ENCODE results near the gene BEST1. TPM values are rescaled to one million over a fixed set of nuclear protein-coding genes. Genes with fewer than 3 reads are reported as not detected.

Gene BEST1
- polyA plus RNA-seq, 2 of the 4 experiments (the other 2 are of a cell fraction), result 1.2 to 1.9 TPM

DNA sequence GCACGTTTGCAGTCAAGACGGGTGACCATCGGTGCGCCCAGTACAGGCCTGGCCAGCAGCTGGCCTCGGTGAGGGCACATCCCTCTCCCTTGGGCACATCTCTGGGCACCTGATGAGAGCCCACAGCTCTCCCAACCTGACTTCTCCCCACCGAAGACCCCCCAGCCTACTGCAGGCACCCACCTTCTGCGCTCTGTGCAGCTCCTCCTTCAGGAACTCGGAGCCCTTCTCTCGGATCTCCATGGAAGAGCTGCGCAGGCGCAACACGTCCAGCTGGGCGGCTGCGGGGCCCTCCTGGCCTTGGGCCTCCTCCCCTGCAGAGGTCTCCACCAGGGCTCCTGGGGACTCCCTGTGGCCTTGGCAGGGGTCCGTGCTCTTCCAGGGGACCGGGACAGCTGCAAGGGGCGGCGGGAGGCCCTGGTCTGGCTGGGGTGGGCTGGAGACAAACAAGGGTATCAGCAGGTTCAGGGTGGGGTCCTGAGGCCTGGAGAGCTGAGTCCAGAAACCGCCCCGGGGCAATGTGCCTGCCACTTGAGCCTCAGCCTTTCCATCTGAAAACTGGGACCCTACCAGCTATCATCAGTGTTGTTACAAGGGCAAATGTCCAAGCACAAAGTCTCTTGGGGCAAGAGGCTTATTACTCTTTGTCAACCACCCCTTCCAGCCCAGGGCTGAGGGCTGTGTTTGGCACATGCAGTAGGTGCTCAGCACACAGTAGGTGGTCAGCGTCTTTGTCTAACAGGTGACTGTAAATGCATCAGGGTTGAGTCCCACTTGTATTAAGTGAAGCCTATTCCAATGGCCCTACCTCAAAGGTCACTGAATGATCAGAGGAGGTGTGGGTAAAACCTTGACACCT lies 42.1 kb upstream of the BEST1 start:
- no peaks in the 10 kb centered on the region for H3K4me1 ChIP-seq
- no peak for FAIRE-seq
- H3K9me3 ChIP-seq, result no peaks in the 10 kb centered on the region
- no peak for DNase-seq (ENCODE audit: low read depth in 1 of 2, low spot score in 1 of 2)
- H3K27ac ChIP-seq, result no peak overlapping the region
- WGBS (ENCODE audit: missing lambda C conversion rate), result 73% methylated on average over 7 of the region's 21 CpGs
- H3K4me2 ChIP-seq, result no peak overlapping the region
- TF ChIP-seq POLR2A (IDR thresholded peaks at IDR 0.05; ENCODE audit: low read length) (no peak), RCOR1 (IDR thresholded peaks at IDR 0.05; ENCODE audit: low read depth, low read length) (no peak), TFCP2L1 (CRISPR knock-in tag; IDR thresholded peaks at IDR 0.05) (no peak), RARB (CRISPR knock-in tag; IDR thresholded peaks at IDR 0.05) (no peak), FOSL2 (IDR thresholded peaks at IDR 0.05) (no peak), FOSL2 (CRISPR knock-in tag; IDR thresholded peaks at IDR 0.05) (no peak), HOXA7 (CRISPR knock-in tag; IDR thresholded peaks at IDR 0.05) (no peak), JUNB (IDR thresholded peaks at IDR 0.05) (no peak), HDAC2 (IDR thresholded peaks at IDR 0.05) (no peak), MYC (IDR thresholded peaks at IDR 0.05; ENCODE audit: borderline replicate concordance, low read length) (no peak), CBX8 (IDR thresholded peaks at IDR 0.05) (no peak)
- TF ChIP-seq, protein P1, sequence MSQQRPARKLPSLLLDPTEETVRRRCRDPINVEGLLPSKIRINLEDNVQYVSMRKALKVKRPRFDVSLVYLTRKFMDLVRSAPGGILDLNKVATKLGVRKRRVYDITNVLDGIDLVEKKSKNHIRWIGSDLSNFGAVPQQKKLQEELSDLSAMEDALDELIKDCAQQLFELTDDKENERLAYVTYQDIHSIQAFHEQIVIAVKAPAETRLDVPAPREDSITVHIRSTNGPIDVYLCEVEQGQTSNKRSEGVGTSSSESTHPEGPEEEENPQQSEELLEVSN (IDR thresholded peaks at IDR 0.05; ENCODE audit: borderline replicate concordance, low read depth), result no peak
- CTCF ChIA-PET, result interaction anchor here (0.8 to 19.8 kb wide), 10 partner anchors 9 to 200 kb away, joined by 3 to 565 read pairs (median 4); partner anchors contain the start of genes BEST1 and FADS2
- POLR2A ChIA-PET, result no interaction called here
- ATAC-seq, result no peak
- no peak overlapping the region for H3K4me3 ChIP-seq

DNA sequence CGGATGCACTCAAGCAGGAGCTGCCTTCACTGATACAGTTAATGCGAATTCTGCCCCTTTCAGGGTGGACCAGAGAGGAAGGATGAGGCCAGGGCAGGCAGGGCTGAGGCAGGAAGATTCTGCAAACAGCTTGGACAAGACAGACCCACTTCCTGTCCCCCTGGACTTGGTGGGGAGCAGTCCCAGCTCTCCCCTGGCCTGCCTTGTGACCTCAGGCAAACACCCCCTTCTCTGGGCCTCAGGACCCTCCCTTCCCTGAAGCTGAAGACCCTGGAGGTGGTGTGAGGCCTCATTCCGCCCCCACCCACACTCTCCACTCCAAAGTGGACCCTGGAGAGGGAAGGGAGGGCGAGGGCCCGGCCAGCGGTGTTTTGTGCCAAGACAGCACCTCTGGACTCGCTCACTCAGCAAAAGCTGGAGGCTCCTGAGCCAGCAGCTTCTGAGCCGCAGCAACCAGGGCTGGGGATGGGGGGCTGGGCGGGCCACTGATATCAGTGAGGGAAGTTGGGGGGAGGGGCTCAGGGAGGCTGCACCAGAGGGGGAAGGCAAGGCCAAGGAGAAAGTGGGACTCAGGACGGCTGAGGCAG lies 41.3 kb upstream of the BEST1 start:
- ATAC-seq, result no peak
- no peak for TF ChIP-seq POLR2AphosphoS2 (conservative IDR thresholded peaks at IDR 0.05; ENCODE audit: low read length)
- TF ChIP-seq FOXS1 (CRISPR knock-in tag; IDR thresholded peaks at IDR 0.05), result no peak
- TF ChIP-seq MAFK (IDR thresholded peaks at IDR 0.05; ENCODE audit: partially characterized antibody), result peak; percentile 25
- TF ChIP-seq, protein P2, sequence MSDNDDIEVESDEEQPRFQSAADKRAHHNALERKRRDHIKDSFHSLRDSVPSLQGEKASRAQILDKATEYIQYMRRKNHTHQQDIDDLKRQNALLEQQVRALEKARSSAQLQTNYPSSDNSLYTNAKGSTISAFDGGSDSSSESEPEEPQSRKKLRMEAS (IDR thresholded peaks at IDR 0.05), result no peak
- no peak for TF ChIP-seq HOXA7 (CRISPR knock-in tag; IDR thresholded peaks at IDR 0.05)
- no peak for TF ChIP-seq ZFP36 (IDR thresholded peaks at IDR 0.05; ENCODE audit: borderline replicate concordance, partially characterized antibody)
- TF ChIP-seq, protein P3, sequence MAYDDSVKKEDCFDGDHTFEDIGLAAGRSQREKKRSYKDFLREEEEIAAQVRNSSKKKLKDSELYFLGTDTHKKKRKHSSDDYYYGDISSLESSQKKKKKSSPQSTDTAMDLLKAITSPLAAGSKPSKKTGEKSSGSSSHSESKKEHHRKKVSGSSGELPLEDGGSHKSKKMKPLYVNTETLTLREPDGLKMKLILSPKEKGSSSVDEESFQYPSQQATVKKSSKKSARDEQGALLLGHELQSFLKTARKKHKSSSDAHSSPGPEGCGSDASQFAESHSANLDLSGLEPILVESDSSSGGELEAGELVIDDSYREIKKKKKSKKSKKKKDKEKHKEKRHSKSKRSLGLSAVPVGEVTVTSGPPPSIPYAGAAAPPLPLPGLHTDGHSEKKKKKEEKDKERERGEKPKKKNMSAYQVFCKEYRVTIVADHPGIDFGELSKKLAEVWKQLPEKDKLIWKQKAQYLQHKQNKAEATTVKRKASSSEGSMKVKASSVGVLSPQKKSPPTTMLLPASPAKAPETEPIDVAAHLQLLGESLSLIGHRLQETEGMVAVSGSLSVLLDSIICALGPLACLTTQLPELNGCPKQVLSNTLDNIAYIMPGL (CRISPR knock-in tag; IDR thresholded peaks at IDR 0.05; ENCODE audit: borderline replicate concordance), result no peak
- no peak for TF ChIP-seq PHF8 (IDR thresholded peaks at IDR 0.05; ENCODE audit: borderline replicate concordance, low read depth)
- Histone ChIP-seq H3K4me2 (no peak overlapping the region), H3K27ac (no peak overlapping the region), H3K9me3 (no peaks in the 10 kb centered on the region), H3K4me3 (no peak overlapping the region), H3K4me1 (no peaks in the 10 kb centered on the region)
- 65% methylated on average over 5 of the region's 10 CpGs for WGBS (ENCODE audit: missing lambda C conversion rate)
- POLR2A ChIA-PET, result no interaction called here
- no peak for DNase-seq (ENCODE audit: low read depth in 1 of 2, low spot score in 1 of 2)
- FAIRE-seq, result no peak
- CTCF ChIA-PET, result interaction anchor here (0.7 to 19.8 kb wide), 8 partner anchors 9 to 199 kb away, joined by 3 to 565 read pairs (median 6); partner anchors contain the start of genes BEST1 and FADS2

Data from A549 (cell line).